A549 (cell line): Measurements from ENCODE around the gene TAGAP. TPM values are rescaled to one million over a fixed set of nuclear protein-coding genes. Genes with fewer than 3 reads are reported as not detected.

Experiments
- ATAC-seq, 2 experiments: fragments of 200-7000 bp in 1 of 2; fragments of >200 bp in 1 of 2; cut with Nextera tagmentation in 1 of 2; cut with Tn5 transposase in 1 of 2; 3 replicates each; pipeline versions ENCODE4 v1.8.0 to v1.9.1; 2018 to 2020; ENCODE audit warnings: mild to moderate bottlenecking in 1 of 2, moderate library complexity in 1 of 2
- CTCF ChIA-PET: fragments of 300-600 bp; sonication (Branson Sonifier 250); formaldehyde crosslinking; extraction: SDS; loops from one replicate; lab custom pipeline; 2021; ENCODE audit warnings: antibody characterized with exemption, inconsistent platforms; lab: Yijun Ruan, JAX
- POLR2A ChIA-PET: fragments of 350-600 bp; formaldehyde crosslinking; extraction: SDS; loops from one replicate; lab custom pipeline; 2021; ENCODE audit warnings: antibody characterized with exemption, inconsistent platforms; lab: Yijun Ruan, JAX
- DNase-seq, 2 experiments: peaks; one replicate each; pipeline versions ENCODE4 v3.0.0 to v3.0.0-alpha.2; 2011 to 2016; ENCODE audit warnings: low read depth in 1 of 2, low spot score in 1 of 2
- FAIRE-seq: peaks from 2 replicates; lab custom pipeline; 2011; peaks lifted over from hg19 to GRCh38; lab: Jason Lieb, UNC
- H3K27ac ChIP-seq, 2 experiments: fragments of >200 bp; sonication (Bioruptor Twin); formaldehyde crosslinking; 3 replicates each; pipeline ENCODE4 v1.5.1; 2016 to 2017
- H3K4me1 ChIP-seq: fragments of >200 bp; sonication (Bioruptor Twin); formaldehyde crosslinking; 3 replicates; pipeline ENCODE4 v1.6.1; 2016
- H3K4me2 ChIP-seq: fragments of >200 bp; sonication (Bioruptor Twin); formaldehyde crosslinking; 3 replicates; pipeline ENCODE4 v1.6.1; 2016
- H3K4me3 ChIP-seq: fragments of >200 bp; sonication (Bioruptor Twin); formaldehyde crosslinking; 3 replicates; pipeline ENCODE4 v1.5.1; 2016
- H3K9me3 ChIP-seq: fragments of >200 bp; sonication (Bioruptor Twin); formaldehyde crosslinking; 3 replicates; pipeline ENCODE4 v1.6.1; 2016
- BCL3 ChIP-seq: fragments of >200 bp; sonication (Bioruptor Twin); formaldehyde crosslinking; IDR thresholded peaks from 3 replicates; pipeline ENCODE4 v1.6.1; 2016
- BHLHE40 ChIP-seq: IDR thresholded peaks from 2 replicates; pipeline ENCODE4 v1.6.1; 2012; ENCODE audit warnings: low read depth, low read length, inconsistent platforms
- CHD2 ChIP-seq: fragments of 150-350 bp; IDR thresholded peaks from 2 replicates; pipeline ENCODE4 v1.6.1; 2014; ENCODE audit warnings: low read length; ENCODE audit not compliant: partially characterized antibody
- EHF ChIP-seq: fragments of 250-450 bp; sonication (Bioruptor Pico); IDR thresholded peaks from 2 replicates; pipeline ENCODE4 v1.5.0; 2020; ENCODE audit warnings: mild to moderate bottlenecking
- EHMT2 ChIP-seq: fragments of 200-600 bp; sonication (generic); IDR thresholded peaks from 2 replicates; pipeline ENCODE4 v1.6.1; 2016; ENCODE audit warnings: antibody characterized with exemption, low read depth, mild to moderate bottlenecking, moderate library complexity
- EP300 ChIP-seq, 2 experiments: fragments of >200 bp; sonication (Bioruptor Twin); formaldehyde crosslinking; IDR thresholded peaks; 2 replicates in 1 of 2; 3 replicates in 1 of 2; pipeline ENCODE4 v1.6.1; 2016 to 2017
- FOSL2 ChIP-seq, 2 experiments: fragments of 450-650 bp in 1 of 2; fragments of >200 bp in 1 of 2; sonication (Bioruptor Twin) in 1 of 2; formaldehyde crosslinking; IDR thresholded peaks; 2 replicates each; pipeline versions ENCODE4 v1.5.0 to v1.6.1; 2016 to 2020; ENCODE audit warnings: mild to moderate bottlenecking in 1 of 2, moderate library complexity in 1 of 2
- GATA3 ChIP-seq: IDR thresholded peaks from 2 replicates; pipeline ENCODE4 v1.6.1; 2012; ENCODE audit warnings: borderline replicate concordance
- HEYL ChIP-seq: fragments of 250-450 bp; sonication (Bioruptor Pico); IDR thresholded peaks from 2 replicates; pipeline ENCODE4 v1.8.0; 2021; ENCODE audit warnings: mild to moderate bottlenecking, moderate library complexity
- HOXA7 ChIP-seq: fragments of 250-450 bp; sonication (Bioruptor Pico); IDR thresholded peaks from 2 replicates; pipeline ENCODE4 v1.5.0; 2020; ENCODE audit warnings: mild to moderate bottlenecking, moderate library complexity
- HOXB13 ChIP-seq: fragments of 250-450 bp; sonication (Bioruptor Pico); IDR thresholded peaks from 2 replicates; pipeline ENCODE4 v1.5.0; 2020; ENCODE audit warnings: low read depth, mild to moderate bottlenecking, moderate library complexity
- JUN ChIP-seq, 2 experiments: fragments of >200 bp; sonication (Bioruptor Twin); formaldehyde crosslinking; IDR thresholded peaks; 2 replicates in 1 of 2; 3 replicates in 1 of 2; pipeline ENCODE4 v1.6.1; 2016 to 2017
- JUNB ChIP-seq: fragments of >200 bp; sonication (Bioruptor Twin); formaldehyde crosslinking; IDR thresholded peaks from 2 replicates; pipeline ENCODE4 v1.6.1; 2016
- NPAS2 ChIP-seq: fragments of 250-450 bp; sonication (Bioruptor Pico); IDR thresholded peaks from 2 replicates; pipeline ENCODE4 v1.8.0; 2022; ENCODE audit warnings: mild to moderate bottlenecking, moderate library complexity, borderline replicate concordance
- PBX3 ChIP-seq: IDR thresholded peaks from 2 replicates; pipeline ENCODE4 v1.6.1; 2012
- PHF8 ChIP-seq: fragments of 200-600 bp; sonication (generic); IDR thresholded peaks from 2 replicates; pipeline ENCODE4 v1.6.1; 2016; ENCODE audit warnings: low read depth, mild to moderate bottlenecking, antibody characterized with exemption, moderate library complexity, borderline replicate concordance
- POLR2AphosphoS2 ChIP-seq: conservative IDR thresholded peaks from 2 replicates; pipeline ENCODE4 v1.6.1; 2012; ENCODE audit warnings: low read length, improper control_type of control experiment, inconsistent platforms
- RAD21 ChIP-seq, 2 experiments: fragments of >200 bp in 1 of 2; sonication (Bioruptor Twin) in 1 of 2; formaldehyde crosslinking in 1 of 2; IDR thresholded peaks in 1 of 2; conservative IDR thresholded peaks in 1 of 2; 2 replicates in 1 of 2; 3 replicates in 1 of 2; pipeline ENCODE4 v1.6.1; 2012 to 2018; ENCODE audit warnings: inconsistent platforms in 1 of 2
- RARB ChIP-seq: fragments of 250-450 bp; sonication (Bioruptor Pico); IDR thresholded peaks from 2 replicates; pipeline ENCODE4 v1.8.0; 2021; ENCODE audit warnings: mild to moderate bottlenecking, moderate library complexity
- REST ChIP-seq: fragments of 200-600 bp; sonication (generic); IDR thresholded peaks from 2 replicates; pipeline ENCODE4 v1.6.1; 2016; ENCODE audit warnings: antibody characterized with exemption, mild to moderate bottlenecking, moderate library complexity
- RNF2 ChIP-seq: fragments of 200-600 bp; sonication (generic); IDR thresholded peaks from 2 replicates; pipeline ENCODE4 v1.6.1; 2016; ENCODE audit warnings: low read depth, mild to moderate bottlenecking, antibody characterized with exemption, moderate library complexity, borderline replicate concordance
- SMC3 ChIP-seq: fragments of >200 bp; sonication (Bioruptor Twin); formaldehyde crosslinking; IDR thresholded peaks from 3 replicates; pipeline ENCODE4 v1.6.1; 2018; ENCODE audit warnings: inconsistent platforms
- TP53 ChIP-seq: fragments of 250-450 bp; sonication (Bioruptor Pico); IDR thresholded peaks from 2 replicates; pipeline ENCODE4 v1.5.0; 2021; ENCODE audit warnings: mild to moderate bottlenecking, moderate library complexity
- USF2 ChIP-seq: fragments of 450-650 bp; IDR thresholded peaks from 2 replicates; pipeline ENCODE4 v1.6.1; 2014; ENCODE audit warnings: antibody characterized with exemption
- ZFP36 ChIP-seq: fragments of 450-650 bp; IDR thresholded peaks from 2 replicates; pipeline ENCODE4 v1.6.1; 2014; ENCODE audit warnings: borderline replicate concordance; ENCODE audit not compliant: partially characterized antibody
- ZSCAN20 ChIP-seq: fragments of 250-450 bp; sonication (Bioruptor Pico); IDR thresholded peaks from 2 replicates; pipeline ENCODE4 v1.8.0; 2022; ENCODE audit warnings: mild to moderate bottlenecking, moderate library complexity
- WGBS: methylation state at CpG from one replicate; pipeline ENCODE4 v1.1.6; 2017; ENCODE audit errors: missing lambda C conversion rate; 5-methylcytosine and 5-hydroxymethylcytosine counted together
- polyA plus RNA-seq, 4 experiments: library from polyadenylated mRNA; depleted of rRNA in 3 of 4; stranded (reverse); fragments of >200 nt; fragmentation: RNase III in 1 of 4; extraction: RNeasy Plus Mini Kit Qiagen cat#74134 plus additional on column Dnase treatment in 1 of 4; gene quantifications; 2 replicates in 3 of 4; 3 replicates in 1 of 4; pipeline ENCODE4 v1.2.3, GENCODE V29; 2011 to 2017

TAGAP gene
- polyA plus RNA-seq, 2 of the 4 experiments (the other 2 are of a cell fraction) = not detected

GRCh38 chr6:159007510-159007909 lies 37.3 kb downstream of the TAGAP start:
- H3K27ac ChIP-seq = no peak overlapping the region
- DNase-seq (no peak), FAIRE-seq (no peak), ATAC-seq (no peak)
- no peaks in the 10 kb centered on the region for H3K9me3 ChIP-seq
- ChIA-PET CTCF (interaction anchor here (0.8 to 5.9 kb wide), 3 partner anchors 16 to 128 kb away, joined by 3 to 45 read pairs (median 28); no protein-coding TSS in a partner anchor), POLR2A (no interaction called here)
- WGBS = 64% methylated on average over 5 of the region's 5 CpGs
- H3K4me1 ChIP-seq = 0 out of 3 replicates have a peak, but pooled peaks cover under 1% of the 10 kb centered on the region
- no peak overlapping the region for H3K4me3 ChIP-seq
- H3K4me2 ChIP-seq = no peak overlapping the region
- TF ChIP-seq PHF8 (no peak), BHLHE40 (no peak), NPAS2 (CRISPR knock-in tag) (no peak), HOXA7 (CRISPR knock-in tag) (no peak), ZSCAN20 (CRISPR knock-in tag) (no peak), SMC3 (no peak), RAD21 (conservative IDR thresholded peaks at IDR 0.05 in 1 of 2, IDR thresholded peaks at IDR 0.05 in 1 of 2) (no peak), RARB (no peak)

- H3K4me3 ChIP-seq = no peak overlapping the region
- DNase-seq (no peak), ATAC-seq (no peak), FAIRE-seq (no peak)
- ChIA-PET POLR2A (no interaction called here), CTCF (interaction anchor here (5.9 kb wide), 1 partner anchor 99 kb away, joined by 45 read pairs; no protein-coding TSS in a partner anchor)
- TF ChIP-seq BCL3 (no peak), RNF2 (no peak), FOSL2 (IDR thresholded peaks at IDR 0.05) (no peak), FOSL2 (CRISPR knock-in tag; IDR thresholded peaks at IDR 0.05) (no peak), EHMT2 (no peak), CHD2 (no peak), HOXA7 (CRISPR knock-in tag) (no peak), POLR2AphosphoS2 (no peak), EP300 (IDR thresholded peaks at IDR 0.05) (no peak), ZSCAN20 (CRISPR knock-in tag) (no peak), RAD21 (conservative IDR thresholded peaks at IDR 0.05 in 1 of 2, IDR thresholded peaks at IDR 0.05 in 1 of 2) (no peak)
- no peaks in the 10 kb centered on the region for H3K9me3 ChIP-seq
- H3K4me2 ChIP-seq = no peak overlapping the region
- H3K27ac ChIP-seq = no peak overlapping the region
- 64% methylated on average over 5 of the region's 5 CpGs for WGBS
- peaks cover 13% of the 10 kb centered on the region; the same call in 1 of the 3 replicates for H3K4me1 ChIP-seq
Observed at GRCh38 chr6:159005436-159005835, 39.4 kb downstream of the TAGAP start.

- FAIRE-seq = no peak
- Histone ChIP-seq H3K4me2 (no peak overlapping the region), H3K27ac (no peak overlapping the region), H3K4me3 (no peak overlapping the region), H3K4me1 (peaks cover 13% of the 10 kb centered on the region; the same call in 1 of the 3 replicates), H3K9me3 (no peaks in the 10 kb centered on the region)
- no peak for ATAC-seq
- WGBS = 59% methylated on average over 3 of the region's 3 CpGs
- DNase-seq = no peak
- ChIA-PET CTCF (interaction anchor here (1.0 to 5.9 kb wide), 2 partner anchors 100 to 120 kb away, joined by 3 to 45 read pairs; no protein-coding TSS in a partner anchor), POLR2A (no interaction called here)
- TF ChIP-seq CHD2 (no peak), HOXB13 (CRISPR knock-in tag) (no peak), TP53 (CRISPR knock-in tag) (no peak), EHF (no peak), JUNB (no peak), GATA3 (no peak), REST (no peak), ZFP36 (no peak), PBX3 (no peak), HEYL (CRISPR knock-in tag) (no peak), USF2 (no peak), JUN (IDR thresholded peaks at IDR 0.05) (no peak)
Observed at GRCh38 chr6:159004592-159004991, 40.2 kb downstream of the TAGAP start.
